Endothelial cell of umbilical vein (primary cell): ENCODE data around the gene RPH3AL. TPM values are rescaled to one million over a fixed set of nuclear protein-coding genes. Genes with fewer than 3 reads are reported as not detected.

Experiments used
- BruUV-seq: library from RNA; stranded (reverse); fragments of 400-500 nt; replicated peaks from 2 replicates; lab custom pipeline; 2021; lab: Mats Ljungman, UMichigan
- CTCF ChIA-PET: fragments of 300-600, 350-600 bp; sonication (Branson Sonifier 250); formaldehyde crosslinking; loops from one replicate; lab custom pipeline; 2021; ENCODE audit warnings: antibody characterized with exemption, inconsistent platforms; lab: Charles Lee
- POLR2A ChIA-PET: fragments of 300-600, 350-600 bp; sonication (Branson Sonifier 250); formaldehyde crosslinking; loops from one replicate; lab custom pipeline; 2021; ENCODE audit warnings: antibody characterized with exemption, inconsistent platforms; lab: Charles Lee
- DNase-seq: peaks from one replicate; pipeline ENCODE4 v3.0.0-alpha.2; 2011; ENCODE audit warnings: low read depth, low spot score
- FAIRE-seq: peaks from 2 replicates; lab custom pipeline; 2011; peaks lifted over from hg19 to GRCh38; lab: Jason Lieb, UNC
- H2AFZ ChIP-seq: 2 replicates; pipeline ENCODE4 v1.6.0; 2012; ENCODE audit warnings: low read depth, low read length, control low read depth, inconsistent platforms
- H3K27ac ChIP-seq: 2 replicates; pipeline ENCODE4 v1.5.1; 2011; ENCODE audit warnings: low read depth, mild to moderate bottlenecking, control low read depth, low read length, moderate library complexity; ENCODE audit not compliant: insufficient read depth
- H3K27me3 ChIP-seq, 2 experiments: 2 replicates each; pipeline versions ENCODE4 v1.6.0 to v1.6.1; 2011; ENCODE audit warnings: low read length in 2 of 2, mixed read lengths in 1 of 2; ENCODE audit not compliant: control insufficient read depth in 2 of 2, insufficient read depth in 2 of 2
- H3K36me3 ChIP-seq, 2 experiments: 2 replicates in 1 of 2; 3 replicates in 1 of 2; pipeline ENCODE4 v1.5.1; 2011; ENCODE audit warnings: low read length in 2 of 2, mild to moderate bottlenecking in 1 of 2, moderate library complexity in 1 of 2; ENCODE audit not compliant: control insufficient read depth in 2 of 2, insufficient read depth in 2 of 2; ENCODE audit errors: extremely low read depth in 1 of 2
- H3K4me1 ChIP-seq: 3 replicates; pipeline ENCODE4 v1.5.1; 2011; ENCODE audit warnings: mild to moderate bottlenecking, low read length; ENCODE audit not compliant: control insufficient read depth, insufficient read depth; ENCODE audit errors: extremely low read depth
- H3K4me2 ChIP-seq: 2 replicates; pipeline ENCODE4 v1.6.1; 2011; ENCODE audit warnings: low read length, control low read depth, mixed read lengths; ENCODE audit not compliant: insufficient read depth
- H3K4me3 ChIP-seq, 3 experiments: fragments of 200-600 bp in 1 of 3; sonication (generic), shearing (Covaris generic) in 1 of 3; replicated peaks in 1 of 3; 2 replicates each; pipeline ENCODE4 v1.5.1; 2011 to 2016; ENCODE audit warnings: control low read depth in 3 of 3, low read length in 3 of 3, mild to moderate bottlenecking in 2 of 3, inconsistent platforms in 1 of 3, low read depth in 1 of 3, moderate library complexity in 1 of 3; ENCODE audit not compliant: insufficient read depth in 1 of 3
- H3K79me2 ChIP-seq: 2 replicates; pipeline ENCODE4 v1.6.0; 2012; ENCODE audit warnings: low read length, inconsistent platforms; ENCODE audit not compliant: control insufficient read depth, insufficient read depth
- H3K9ac ChIP-seq: replicated peaks from 2 replicates; pipeline ENCODE3; 2011; ENCODE audit warnings: low read length, control low read depth; ENCODE audit not compliant: insufficient read depth; ENCODE audit errors: extremely low read depth
- H3K9me1 ChIP-seq: replicated peaks from 3 replicates; pipeline ENCODE4 v1.6.0; 2011; ENCODE audit warnings: mild to moderate bottlenecking, low read length; ENCODE audit not compliant: control insufficient read depth, insufficient read depth; ENCODE audit errors: extremely low read depth
- H3K9me3 ChIP-seq: replicated peaks from 2 replicates; pipeline ENCODE4 v1.5.1; 2012; ENCODE audit warnings: low read length, inconsistent platforms; ENCODE audit not compliant: control insufficient read depth, insufficient read depth
- H4K20me1 ChIP-seq: replicated peaks from 2 replicates; pipeline ENCODE3; 2011; ENCODE audit warnings: mild to moderate bottlenecking, low read length; ENCODE audit not compliant: control insufficient read depth, insufficient read depth; ENCODE audit errors: extremely low read depth
- EZH2 ChIP-seq: IDR thresholded peaks from 2 replicates; pipeline ENCODE4 v1.6.1; 2012; ENCODE audit warnings: borderline replicate concordance, low read depth, mild to moderate bottlenecking, moderate library complexity, low read length, inconsistent platforms; ENCODE audit not compliant: severe bottlenecking
- FOS ChIP-seq: IDR thresholded peaks from 2 replicates; pipeline ENCODE4 v1.6.1; 2011; ENCODE audit warnings: mild to moderate bottlenecking, low read length, moderate library complexity, borderline replicate concordance; ENCODE audit not compliant: insufficient read depth
- GATA2 ChIP-seq: IDR thresholded peaks from 2 replicates; pipeline ENCODE4 v1.7.0; 2011; ENCODE audit warnings: low read depth, mild to moderate bottlenecking, moderate library complexity, mixed read lengths, low read length; ENCODE audit not compliant: insufficient read length, insufficient read depth
- JUN ChIP-seq: IDR thresholded peaks from 2 replicates; pipeline ENCODE4 v1.6.1; 2011; ENCODE audit warnings: borderline replicate concordance, low read depth; ENCODE audit not compliant: insufficient read length, insufficient read depth
- MAX ChIP-seq: IDR thresholded peaks from 2 replicates; pipeline ENCODE4 v1.6.1; 2011; ENCODE audit not compliant: insufficient read depth, insufficient read length
- MYC ChIP-seq: IDR thresholded peaks from one replicate; pipeline ENCODE4 v1.6.1; 2011; ENCODE audit warnings: mild to moderate bottlenecking, low read depth, low read length
- POLR2A ChIP-seq: IDR thresholded peaks from 2 replicates; pipeline ENCODE4 v1.6.1; 2012; ENCODE audit warnings: low read depth, mild to moderate bottlenecking, control low read depth, low read length
- POLR2AphosphoS5 ChIP-seq: IDR thresholded peaks from 2 replicates; pipeline ENCODE4 v1.6.1; 2012; ENCODE audit warnings: low read depth, mild to moderate bottlenecking, control low read depth, low read length, moderate library complexity; ENCODE audit not compliant: insufficient read depth
- dilution Hi-C: fragments of 300-500 bp; cut with MboI; formaldehyde crosslinking; loops from one replicate; pipeline ENCODE4 v1.15.0; 2019; ENCODE audit warnings: low sequenced_read_pairs; ENCODE audit not compliant: extremely low pct_ligation_motif_present
- intact Hi-C: fragments of 100-400 bp; cut with micrococcal nuclease; formaldehyde crosslinking; loops from one replicate; pipeline ENCODE4 v1.10.0; 2022
- polyA plus RNA-seq, 4 experiments: library from polyadenylated mRNA; depleted of rRNA in 3 of 4; stranded (reverse) in 3 of 4; unstranded in 1 of 4; fragments of >200 nt; gene quantifications; 2 replicates each; pipeline versions ENCODE4 v1.2.1 to v1.2.3, GENCODE V29; 2011 to 2012; ENCODE audit warnings: missing spikeins in 1 of 4
- total RNA-seq: library from RNA; stranded (reverse); gene quantifications from 2 replicates; pipeline ENCODE4 v1.2.3, GENCODE V29; 2021
- TF ChIP-seq, protein P1 (sequence below), 2 donors: IDR thresholded peaks; 1 replicate in 1 of 2; 2 replicates in 1 of 2; pipeline ENCODE4 v1.5.1; 2011; ENCODE audit warnings: low read length in 2 of 2, mild to moderate bottlenecking in 2 of 2, moderate library complexity in 2 of 2, control low read depth in 1 of 2, inconsistent platforms in 1 of 2, low read depth in 1 of 2; ENCODE audit not compliant: insufficient read depth in 1 of 2; ENCODE audit errors: extremely low read depth in 1 of 2

RPH3AL gene
- total and polyA plus RNA-seq, 2 donors (not counting 3 experiments of a cell fraction or from before 2014, with no cell fraction given): 4.1 to 7.0 TPM

GRCh38 chr17:260031-260791 lies 92.4 kb downstream of the RPH3AL start:
- H3K4me3 ChIP-seq: no peak overlapping the region
- FAIRE-seq: no peak
- H3K4me1 ChIP-seq: no peaks in the 10 kb centered on the region
- POLR2A ChIA-PET: no interaction called here
- H3K9ac ChIP-seq: no peak overlapping the region
- no TSS peak for BruUV-seq
- H3K27ac ChIP-seq: no peak overlapping the region
- H3K36me3 ChIP-seq: no peaks in the 10 kb centered on the region
- no peak overlapping the region for H3K4me2 ChIP-seq
- no peaks in the 10 kb centered on the region for H3K79me2 ChIP-seq
- intact Hi-C loops: no loop called here
- H3K9me1 ChIP-seq: no peaks in the 10 kb centered on the region
- TF ChIP-seq MYC: no peak
- TF ChIP-seq MAX: no peak
- TF ChIP-seq JUN: no peak
- no peak for TF ChIP-seq EZH2
- TF ChIP-seq POLR2A: no peak
- TF ChIP-seq, protein P1, sequence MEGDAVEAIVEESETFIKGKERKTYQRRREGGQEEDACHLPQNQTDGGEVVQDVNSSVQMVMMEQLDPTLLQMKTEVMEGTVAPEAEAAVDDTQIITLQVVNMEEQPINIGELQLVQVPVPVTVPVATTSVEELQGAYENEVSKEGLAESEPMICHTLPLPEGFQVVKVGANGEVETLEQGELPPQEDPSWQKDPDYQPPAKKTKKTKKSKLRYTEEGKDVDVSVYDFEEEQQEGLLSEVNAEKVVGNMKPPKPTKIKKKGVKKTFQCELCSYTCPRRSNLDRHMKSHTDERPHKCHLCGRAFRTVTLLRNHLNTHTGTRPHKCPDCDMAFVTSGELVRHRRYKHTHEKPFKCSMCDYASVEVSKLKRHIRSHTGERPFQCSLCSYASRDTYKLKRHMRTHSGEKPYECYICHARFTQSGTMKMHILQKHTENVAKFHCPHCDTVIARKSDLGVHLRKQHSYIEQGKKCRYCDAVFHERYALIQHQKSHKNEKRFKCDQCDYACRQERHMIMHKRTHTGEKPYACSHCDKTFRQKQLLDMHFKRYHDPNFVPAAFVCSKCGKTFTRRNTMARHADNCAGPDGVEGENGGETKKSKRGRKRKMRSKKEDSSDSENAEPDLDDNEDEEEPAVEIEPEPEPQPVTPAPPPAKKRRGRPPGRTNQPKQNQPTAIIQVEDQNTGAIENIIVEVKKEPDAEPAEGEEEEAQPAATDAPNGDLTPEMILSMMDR (IDR thresholded peaks at IDR 0.05; ENCODE audit: extremely low read depth in 1 of 2, insufficient read depth in 1 of 2, low read depth in 1 of 2, low read length in 2 of 2): no peak
- TF ChIP-seq FOS: no peak
- TF ChIP-seq POLR2AphosphoS5: no peak
- no peak for TF ChIP-seq GATA2
- CTCF ChIA-PET: interaction anchor here (1.4 kb wide), 1 partner anchor 10 kb away, joined by 3 read pairs; no protein-coding TSS in a partner anchor
- H4K20me1 ChIP-seq: no peaks in the 10 kb centered on the region
- no peak overlapping the region for H2AFZ ChIP-seq
- dilution Hi-C loops: no loop called here
- DNase-seq: no peak
- H3K27me3 ChIP-seq: no peaks in the 10 kb centered on the region
- H3K9me3 ChIP-seq: no peaks in the 10 kb centered on the region
